HUES48 (cell line): Measurements from ENCODE around the gene REG4.
"Not testable (repeated sequence)": the region's sequence is repeated elsewhere in the genome, so short reads cannot be mapped to it uniquely, and the experiment has no call there.

Experiments used
- H3K27ac ChIP-seq: one replicate; pipeline ENCODE4 v1.7.0; 2013; ENCODE audit warnings: low read depth, low read length, inconsistent platforms
- H3K27me3 ChIP-seq: 2 replicates; pipeline ENCODE4 v1.6.1; 2013; ENCODE audit warnings: mild to moderate bottlenecking, low read length; ENCODE audit not compliant: control insufficient read depth, insufficient read depth
- H3K36me3 ChIP-seq: 2 replicates; pipeline ENCODE4 v1.6.1; 2013; ENCODE audit warnings: low read length; ENCODE audit not compliant: control insufficient read depth, insufficient read depth
- H3K4me1 ChIP-seq: 2 replicates; pipeline ENCODE4 v1.6.1; 2013; ENCODE audit warnings: mild to moderate bottlenecking, low read length; ENCODE audit not compliant: control insufficient read depth, insufficient read depth
- H3K4me3 ChIP-seq: 2 replicates; pipeline ENCODE4 v1.5.1; 2013; ENCODE audit warnings: mild to moderate bottlenecking, low read depth, low read length
- H3K9ac ChIP-seq: 2 replicates; pipeline ENCODE4 v1.6.1; 2013; ENCODE audit warnings: mild to moderate bottlenecking, low read depth, low read length, moderate library complexity
- H3K9me3 ChIP-seq: 2 replicates; pipeline ENCODE4 v1.6.1; 2013; ENCODE audit warnings: low read length; ENCODE audit not compliant: control insufficient read depth, insufficient read depth

REG4 gene

GRCh38 chr1:119829625-119830024 lies 18.4 kb upstream of the REG4 start:
- Histone ChIP-seq H3K4me1 (no peaks in the 10 kb centered on the region), H3K9ac (no peak overlapping the region), H3K36me3 (no peaks in the 10 kb centered on the region), H3K4me3 (no peak overlapping the region), H3K27ac (no peak overlapping the region), H3K27me3 (no peaks in the 10 kb centered on the region), H3K9me3 (no peaks in the 10 kb centered on the region)

GRCh38 chr1:119829006-119829405 lies 17.7 kb upstream of the REG4 start:
- not testable (repeated sequence) for H3K4me1 ChIP-seq, H3K27me3 ChIP-seq, H3K9ac ChIP-seq, H3K9me3 ChIP-seq, H3K27ac ChIP-seq, H3K4me3 ChIP-seq, H3K36me3 ChIP-seq

DNA sequence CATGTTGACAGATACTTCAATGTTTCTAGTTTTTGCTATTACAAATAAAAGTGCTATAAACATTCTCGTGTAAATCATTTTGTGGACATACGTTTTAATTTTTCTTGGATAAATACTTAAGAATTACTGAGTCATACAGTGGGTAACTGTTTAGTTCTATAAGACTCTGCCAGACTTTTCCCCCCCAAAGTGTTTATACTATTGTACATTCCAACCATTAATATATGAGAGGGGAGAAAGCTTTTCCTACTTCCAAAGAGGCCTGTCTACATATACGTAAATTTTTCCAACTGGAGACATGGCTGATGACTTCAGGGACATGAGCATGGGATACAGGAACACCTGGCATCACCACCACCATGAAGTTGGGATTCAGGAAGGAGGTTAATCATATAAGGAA lies 17.0 kb upstream of the REG4 start:
- no peaks in the 10 kb centered on the region for H3K4me1 ChIP-seq
- H3K9ac ChIP-seq: no peak overlapping the region
- no peak overlapping the region for H3K27ac ChIP-seq
- H3K9me3 ChIP-seq: no peaks in the 10 kb centered on the region
- no peaks in the 10 kb centered on the region for H3K27me3 ChIP-seq
- H3K4me3 ChIP-seq: no peak overlapping the region
- H3K36me3 ChIP-seq: no peaks in the 10 kb centered on the region

GRCh38 chr1:119827010-119827409 lies 15.8 kb upstream of the REG4 start:
- Histone ChIP-seq H3K27ac (no peak overlapping the region), H3K9me3 (no peaks in the 10 kb centered on the region), H3K4me1 (no peaks in the 10 kb centered on the region), H3K4me3 (no peak overlapping the region), H3K27me3 (no peaks in the 10 kb centered on the region), H3K9ac (no peak overlapping the region), H3K36me3 (no peaks in the 10 kb centered on the region)

DNA sequence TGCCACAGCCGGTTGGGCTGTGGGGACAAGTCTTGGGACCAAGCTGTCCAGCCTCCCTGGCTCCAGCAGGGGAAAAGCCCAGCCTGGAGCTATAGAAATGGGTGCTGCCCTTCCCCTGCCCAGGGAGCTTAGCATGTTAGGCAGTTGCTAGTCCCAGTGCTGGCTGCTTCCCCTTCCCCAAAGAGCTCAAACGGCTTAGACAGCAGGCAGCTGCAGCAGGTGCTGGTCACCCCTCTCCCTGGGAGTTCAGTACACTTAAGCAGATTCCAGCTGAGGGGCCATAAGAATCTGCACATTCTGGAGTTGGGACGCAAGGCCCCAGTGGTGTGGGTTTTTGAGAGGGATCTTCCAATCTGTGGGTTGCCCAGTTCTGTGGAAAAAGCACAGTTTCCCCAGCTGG lies 11.1 kb upstream of the REG4 start:
- Histone ChIP-seq H3K4me1 (no peaks in the 10 kb centered on the region), H3K27ac (no peak overlapping the region), H3K4me3 (no peak overlapping the region), H3K36me3 (no peaks in the 10 kb centered on the region), H3K9ac (no peak overlapping the region), H3K9me3 (no peaks in the 10 kb centered on the region), H3K27me3 (no peaks in the 10 kb centered on the region)

GRCh38 chr1:119818181-119818580 lies 6.9 kb upstream of the REG4 start:
- no peaks in the 10 kb centered on the region for H3K9me3 ChIP-seq
- H3K27me3 ChIP-seq: no peaks in the 10 kb centered on the region
- no peak overlapping the region for H3K9ac ChIP-seq
- H3K36me3 ChIP-seq: no peaks in the 10 kb centered on the region
- H3K4me1 ChIP-seq: no peaks in the 10 kb centered on the region
- H3K4me3 ChIP-seq: no peak overlapping the region
- no peak overlapping the region for H3K27ac ChIP-seq

- H3K4me3 ChIP-seq: no peak overlapping the region
- no peaks in the 10 kb centered on the region for H3K4me1 ChIP-seq
- H3K27ac ChIP-seq: no peak overlapping the region
- H3K9me3 ChIP-seq: no peaks in the 10 kb centered on the region
- no peaks in the 10 kb centered on the region for H3K36me3 ChIP-seq
- no peaks in the 10 kb centered on the region for H3K27me3 ChIP-seq
- H3K9ac ChIP-seq: no peak overlapping the region
Observed at GRCh38 chr1:119816407-119816806, 5.1 kb upstream of the REG4 start.

GRCh38 chr1:119815928-119816327 lies 4.7 kb upstream of the REG4 start:
- no peaks in the 10 kb centered on the region for H3K9me3 ChIP-seq
- H3K4me3 ChIP-seq: no peak overlapping the region
- H3K36me3 ChIP-seq: no peaks in the 10 kb centered on the region
- H3K9ac ChIP-seq: no peak overlapping the region
- H3K4me1 ChIP-seq: no peaks in the 10 kb centered on the region
- H3K27me3 ChIP-seq: no peaks in the 10 kb centered on the region
- H3K27ac ChIP-seq: no peak overlapping the region

GRCh38 chr1:119815361-119815760 lies 4.1 kb upstream of the REG4 start:
- no peak overlapping the region for H3K9ac ChIP-seq
- H3K36me3 ChIP-seq: no peaks in the 10 kb centered on the region
- H3K27ac ChIP-seq: no peak overlapping the region
- no peak overlapping the region for H3K4me3 ChIP-seq
- no peaks in the 10 kb centered on the region for H3K9me3 ChIP-seq
- H3K27me3 ChIP-seq: no peaks in the 10 kb centered on the region
- no peaks in the 10 kb centered on the region for H3K4me1 ChIP-seq

GRCh38 chr1:119814288-119814687 lies 3.0 kb upstream of the REG4 start:
- no peaks in the 10 kb centered on the region for H3K27me3 ChIP-seq
- H3K27ac ChIP-seq: no peak overlapping the region
- H3K36me3 ChIP-seq: no peaks in the 10 kb centered on the region
- no peak overlapping the region for H3K4me3 ChIP-seq
- H3K4me1 ChIP-seq: no peaks in the 10 kb centered on the region
- no peak overlapping the region for H3K9ac ChIP-seq
- no peaks in the 10 kb centered on the region for H3K9me3 ChIP-seq

- Histone ChIP-seq H3K27me3 (no peaks in the 10 kb centered on the region; the same call in 1 of the 2 replicates), H3K9me3 (no peaks in the 10 kb centered on the region), H3K36me3 (no peaks in the 10 kb centered on the region), H3K4me1 (no peaks in the 10 kb centered on the region), H3K4me3 (no peak overlapping the region), H3K27ac (no peak overlapping the region), H3K9ac (no peak overlapping the region)
Observed at GRCh38 chr1:119811985-119812557, 811 bp upstream of the REG4 start.
